HEK293 (cell line): ENCODE data around the gene TAC3.
"Not testable (repeated sequence)": the region's sequence is repeated elsewhere in the genome, so short reads cannot be mapped to it uniquely, and the experiment has no call there.

Source experiments
- CTCF ChIA-PET: fragments of 350-600 bp; formaldehyde crosslinking; extraction: SDS; loops from one replicate; lab custom pipeline; 2021; ENCODE audit warnings: antibody characterized with exemption; lab: Yijun Ruan, JAX
- POLR2A ChIA-PET: fragments of 300-600 bp; formaldehyde crosslinking; extraction: SDS; loops from one replicate; lab custom pipeline; 2020; ENCODE audit warnings: antibody characterized with exemption, inconsistent platforms; lab: Yijun Ruan, JAX
- H3K27ac ChIP-seq: fragments of 200-500 bp; sonication (Bioruptor generic); 2 replicates; pipeline ENCODE4 v1.5.1; 2014; ENCODE audit warnings: low read depth, low read length, control low read depth, inconsistent platforms; ENCODE audit errors: extremely low read depth
- H3K36me3 ChIP-seq, 2 experiments: fragments of 200-500 bp in 1 of 2; sonication (Bioruptor generic) in 1 of 2; 1 replicate in 1 of 2; 2 replicates in 1 of 2; pipeline ENCODE4 v1.5.1; 2014 to 2017; ENCODE audit warnings: inconsistent platforms in 2 of 2, low read length in 2 of 2; ENCODE audit not compliant: control insufficient read depth in 2 of 2, insufficient read depth in 1 of 2
- H3K4me1 ChIP-seq: fragments of 200-500 bp; sonication (Bioruptor generic); 2 replicates; pipeline ENCODE4 v1.5.1; 2014; ENCODE audit warnings: mild to moderate bottlenecking, low read length, inconsistent platforms; ENCODE audit not compliant: control insufficient read depth, insufficient read depth
- H3K4me3 ChIP-seq: 2 replicates; pipeline ENCODE4 v1.5.1; 2011; ENCODE audit warnings: low read depth, mild to moderate bottlenecking, control low read depth, low read length, moderate library complexity
- H3K9me3 ChIP-seq: fragments of 200-500 bp; sonication (Bioruptor generic); 2 replicates; pipeline ENCODE4 v1.5.1; 2014; ENCODE audit warnings: low read depth, low read length, inconsistent platforms; ENCODE audit not compliant: control insufficient read depth, insufficient read depth
- ELK4 ChIP-seq: IDR thresholded peaks from 2 replicates; pipeline ENCODE4 v1.6.1; 2011; ENCODE audit warnings: mild to moderate bottlenecking, low read depth, low read length, borderline replicate concordance
- GFI1B ChIP-seq: fragments of 450-650 bp; formaldehyde crosslinking; IDR thresholded peaks from 2 replicates; pipeline ENCODE4 v1.5.1; 2016; ENCODE audit warnings: missing biosample characterization, missing genetic modification characterization
- SCRT2 ChIP-seq: fragments of 450-650 bp; formaldehyde crosslinking; IDR thresholded peaks from 2 replicates; pipeline ENCODE4 v1.5.1; 2016; ENCODE audit warnings: missing biosample characterization, missing genetic modification characterization
- SP2 ChIP-seq: fragments of 450-650 bp; formaldehyde crosslinking; IDR thresholded peaks from 2 replicates; pipeline ENCODE4 v1.5.1; 2016; ENCODE audit warnings: missing biosample characterization, missing genetic modification characterization
- ZBTB17 ChIP-seq: fragments of 450-650 bp; formaldehyde crosslinking; IDR thresholded peaks from 2 replicates; pipeline ENCODE4 v1.5.1; 2016; ENCODE audit warnings: missing biosample characterization, missing genetic modification characterization
- ZNF138 ChIP-seq: fragments of 450-650 bp; formaldehyde crosslinking; IDR thresholded peaks from 2 replicates; pipeline ENCODE4 v1.5.1; 2016; ENCODE audit warnings: missing biosample characterization, missing genetic modification characterization, borderline replicate concordance
- ZNF157 ChIP-seq: fragments of 450-650 bp; formaldehyde crosslinking; IDR thresholded peaks from 2 replicates; pipeline ENCODE4 v1.5.1; 2016; ENCODE audit warnings: missing biosample characterization, missing genetic modification characterization
- ZNF169 ChIP-seq: fragments of 450-650 bp; formaldehyde crosslinking; IDR thresholded peaks from 2 replicates; pipeline ENCODE4 v1.5.1; 2016; ENCODE audit warnings: missing biosample characterization, missing genetic modification characterization
- ZNF473 ChIP-seq: fragments of 450-650 bp; formaldehyde crosslinking; IDR thresholded peaks from 2 replicates; pipeline ENCODE4 v1.5.1; 2017; ENCODE audit warnings: missing biosample characterization, missing genetic modification characterization
- ZNF529 ChIP-seq: fragments of 450-650 bp; formaldehyde crosslinking; IDR thresholded peaks from 2 replicates; pipeline ENCODE4 v1.5.1; 2017; ENCODE audit warnings: missing genetic modification characterization, missing biosample characterization; ENCODE audit not compliant: insufficient replicate concordance
- ZNF561 ChIP-seq: fragments of 450-650 bp; IDR thresholded peaks from 2 replicates; pipeline ENCODE4 v1.5.1; 2018; ENCODE audit warnings: missing biosample characterization, missing genetic modification characterization, borderline replicate concordance
- ZNF626 ChIP-seq: fragments of 450-650 bp; sonication (Bioruptor Pico); formaldehyde crosslinking; IDR thresholded peaks from 2 replicates; pipeline ENCODE4 v1.5.1; 2018; ENCODE audit warnings: missing biosample characterization, missing genetic modification characterization, inconsistent platforms
- ZNF639 ChIP-seq: fragments of 450-650 bp; formaldehyde crosslinking; IDR thresholded peaks from 2 replicates; pipeline ENCODE4 v1.5.1; 2016; ENCODE audit warnings: missing biosample characterization, missing genetic modification characterization
- ZNF660 ChIP-seq: fragments of 450-650 bp; IDR thresholded peaks from 2 replicates; pipeline ENCODE4 v1.5.1; 2018; ENCODE audit warnings: missing biosample characterization, mild to moderate bottlenecking, missing genetic modification characterization
- ZNF707 ChIP-seq: fragments of 450-650 bp; formaldehyde crosslinking; IDR thresholded peaks from 2 replicates; pipeline ENCODE4 v1.5.1; 2016; ENCODE audit warnings: missing biosample characterization, missing genetic modification characterization
- ZNF76 ChIP-seq: fragments of 450-650 bp; formaldehyde crosslinking; IDR thresholded peaks from 2 replicates; pipeline ENCODE4; 2016; ENCODE audit warnings: low read depth, missing biosample characterization, missing genetic modification characterization, borderline replicate concordance
- ZNF768 ChIP-seq: fragments of 450-650 bp; formaldehyde crosslinking; IDR thresholded peaks from 2 replicates; pipeline ENCODE4 v1.5.1; 2018; ENCODE audit warnings: missing biosample characterization, mild to moderate bottlenecking, missing genetic modification characterization
- ZNF776 ChIP-seq: fragments of 450-650 bp; formaldehyde crosslinking; IDR thresholded peaks from 2 replicates; pipeline ENCODE4 v1.5.0; 2017; ENCODE audit warnings: missing biosample characterization, missing genetic modification characterization, borderline replicate concordance
- TF ChIP-seq, protein P1 (sequence below): fragments of 450-650 bp; formaldehyde crosslinking; IDR thresholded peaks from 2 replicates; pipeline ENCODE4 v1.5.1; 2016; ENCODE audit warnings: missing biosample characterization, missing genetic modification characterization
- TF ChIP-seq, protein P2 (sequence below): fragments of 450-650 bp; formaldehyde crosslinking; IDR thresholded peaks from 2 replicates; pipeline ENCODE4 v1.5.1; 2016; ENCODE audit warnings: missing biosample characterization, missing genetic modification characterization

TAC3 gene

DNA sequence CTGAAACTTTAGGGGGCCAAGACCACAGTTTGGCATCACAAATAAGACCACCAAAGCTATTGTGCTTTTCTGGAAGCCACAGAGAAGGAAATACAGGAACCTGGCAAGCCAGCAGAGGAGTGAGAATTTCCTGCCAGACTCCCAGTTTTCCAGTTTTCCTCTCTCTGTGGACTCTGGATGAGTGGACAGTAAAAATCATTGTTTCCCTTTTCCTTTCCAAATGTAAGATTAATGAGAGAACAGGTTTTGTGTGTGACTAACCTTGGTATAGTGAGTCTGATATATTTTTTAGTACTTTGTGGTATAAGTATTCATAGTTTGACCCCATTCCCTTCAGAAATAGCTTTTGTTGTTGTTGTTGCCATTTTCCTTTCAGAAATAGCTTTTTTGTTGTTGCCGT is 2.6 kb upstream of the TAC3 start:
- POLR2A ChIA-PET = no interaction called here
- CTCF ChIA-PET = interaction anchor here (0.7 to 6.8 kb wide), 8 partner anchors 12 to 164 kb away, joined by 3 to 60 read pairs (median 5); partner anchors contain the start of genes STAT6 and ZBTB39
- Histone ChIP-seq H3K9me3 (no peaks in the 10 kb centered on the region), H3K4me1 (no peaks in the 10 kb centered on the region), H3K27ac (no peak overlapping the region), H3K4me3 (no peak overlapping the region), H3K36me3 (no peaks in the 10 kb centered on the region)
- TF ChIP-seq ZNF639 (tag by site-specific recombination) = no peak
- no peak for TF ChIP-seq ZNF626 (tag by site-specific recombination)
- TF ChIP-seq ZNF660 (tag by site-specific recombination) = no peak
- TF ChIP-seq ZBTB17 (tag by site-specific recombination) = no peak
- no peak for TF ChIP-seq GFI1B (tag by site-specific recombination)
- TF ChIP-seq ZNF561 = no peak
- TF ChIP-seq ZNF776 (tag by site-specific recombination) = no peak
- no peak for TF ChIP-seq ZNF768 (tag by site-specific recombination)
- TF ChIP-seq ZNF169 (tag by site-specific recombination) = no peak
- TF ChIP-seq ZNF76 (tag by site-specific recombination) = no peak
- no peak for TF ChIP-seq SCRT2 (tag by site-specific recombination)
- no peak for TF ChIP-seq ZNF473
- TF ChIP-seq, protein P1, sequence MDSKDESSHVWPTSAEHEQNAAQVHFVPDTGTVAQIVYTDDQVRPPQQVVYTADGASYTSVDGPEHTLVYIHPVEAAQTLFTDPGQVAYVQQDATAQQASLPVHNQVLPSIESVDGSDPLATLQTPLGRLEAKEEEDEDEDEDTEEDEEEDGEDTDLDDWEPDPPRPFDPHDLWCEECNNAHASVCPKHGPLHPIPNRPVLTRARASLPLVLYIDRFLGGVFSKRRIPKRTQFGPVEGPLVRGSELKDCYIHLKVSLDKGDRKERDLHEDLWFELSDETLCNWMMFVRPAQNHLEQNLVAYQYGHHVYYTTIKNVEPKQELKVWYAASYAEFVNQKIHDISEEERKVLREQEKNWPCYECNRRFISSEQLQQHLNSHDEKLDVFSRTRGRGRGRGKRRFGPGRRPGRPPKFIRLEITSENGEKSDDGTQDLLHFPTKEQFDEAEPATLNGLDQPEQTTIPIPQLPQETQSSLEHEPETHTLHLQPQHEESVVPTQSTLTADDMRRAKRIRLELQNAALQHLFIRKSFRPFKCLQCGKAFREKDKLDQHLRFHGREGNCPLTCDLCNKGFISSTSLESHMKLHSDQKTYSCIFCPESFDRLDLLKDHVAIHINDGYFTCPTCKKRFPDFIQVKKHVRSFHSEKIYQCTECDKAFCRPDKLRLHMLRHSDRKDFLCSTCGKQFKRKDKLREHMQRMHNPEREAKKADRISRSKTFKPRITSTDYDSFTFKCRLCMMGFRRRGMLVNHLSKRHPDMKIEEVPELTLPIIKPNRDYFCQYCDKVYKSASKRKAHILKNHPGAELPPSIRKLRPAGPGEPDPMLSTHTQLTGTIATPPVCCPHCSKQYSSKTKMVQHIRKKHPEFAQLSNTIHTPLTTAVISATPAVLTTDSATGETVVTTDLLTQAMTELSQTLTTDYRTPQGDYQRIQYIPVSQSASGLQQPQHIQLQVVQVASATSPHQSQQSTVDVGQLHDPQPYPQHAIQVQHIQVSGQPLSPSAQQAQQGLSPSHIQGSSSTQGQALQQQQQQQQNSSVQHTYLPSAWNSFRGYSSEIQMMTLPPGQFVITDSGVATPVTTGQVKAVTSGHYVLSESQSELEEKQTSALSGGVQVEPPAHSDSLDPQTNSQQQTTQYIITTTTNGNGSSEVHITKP (tag by site-specific recombination) = no peak
- no peak for TF ChIP-seq ZNF138 (tag by site-specific recombination)
- TF ChIP-seq ELK4 = no peak
- TF ChIP-seq SP2 (tag by site-specific recombination) = no peak
- no peak for TF ChIP-seq ZNF157 (tag by site-specific recombination)
- TF ChIP-seq ZNF529 = no peak
- TF ChIP-seq ZNF707 (tag by site-specific recombination) = no peak

DNA sequence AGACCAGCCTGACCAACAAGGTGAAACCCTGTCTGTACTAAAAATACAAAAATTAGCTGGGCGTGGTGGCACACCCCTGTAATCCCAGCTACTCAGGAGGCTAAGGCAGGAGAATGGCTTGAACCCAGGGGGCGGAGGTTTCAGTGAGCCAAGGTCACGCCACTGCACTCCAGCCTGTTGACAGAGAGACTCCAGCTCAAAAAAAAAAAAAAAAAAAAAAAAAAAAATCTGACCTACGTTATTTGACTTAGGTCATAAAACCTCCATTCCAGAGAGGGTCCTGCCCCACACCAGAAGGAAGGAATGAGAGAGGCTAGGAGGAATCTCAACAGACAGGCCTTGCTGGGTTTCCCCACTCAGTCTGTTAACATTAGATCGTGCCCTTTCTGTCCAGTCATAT is 2.0 kb upstream of the TAC3 start:
- POLR2A ChIA-PET = interaction anchor here (0.6 to 0.7 kb wide), 2 partner anchors 12 to 61 kb away, joined by 5 to 7 read pairs; partner anchors contain the start of gene ZBTB39
- H3K36me3 ChIP-seq, H3K4me1 ChIP-seq, H3K4me3 ChIP-seq, H3K27ac ChIP-seq, H3K9me3 ChIP-seq: not testable (repeated sequence)
- CTCF ChIA-PET = interaction anchor here (0.7 to 6.8 kb wide), 7 partner anchors 12 to 165 kb away, joined by 3 to 60 read pairs (median 5); partner anchors contain the start of gene ZBTB39
- TF ChIP-seq, protein P2, sequence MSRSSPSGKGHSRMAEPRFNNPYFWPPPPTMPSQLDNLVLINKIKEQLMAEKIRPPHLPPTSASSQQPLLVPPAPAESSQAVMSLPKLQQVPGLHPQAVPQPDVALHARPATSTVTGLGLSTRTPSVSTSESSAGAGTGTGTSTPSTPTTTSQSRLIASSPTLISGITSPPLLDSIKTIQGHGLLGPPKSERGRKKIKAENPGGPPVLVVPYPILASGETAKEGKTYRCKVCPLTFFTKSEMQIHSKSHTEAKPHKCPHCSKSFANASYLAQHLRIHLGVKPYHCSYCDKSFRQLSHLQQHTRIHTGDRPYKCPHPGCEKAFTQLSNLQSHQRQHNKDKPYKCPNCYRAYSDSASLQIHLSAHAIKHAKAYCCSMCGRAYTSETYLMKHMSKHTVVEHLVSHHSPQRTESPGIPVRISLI (tag by site-specific recombination) = peak; percentile 59; the same call in 1 of the 2 replicates
